GM19463 (cell line): ENCODE results near the gene PRX.
"Not testable (repeated sequence)": the region's sequence is repeated elsewhere in the genome, so short reads cannot be mapped to it uniquely, and the experiment has no call there.

Experiments used
- ATAC-seq: cut with Tn5 transposase; IDR thresholded peaks from one replicate; pipeline ENCODE4 v1.9.1; 2021; ENCODE audit warnings: mild to moderate bottlenecking, moderate library complexity; ENCODE audit not compliant: unreplicated experiment

The PRX gene

GRCh38 chr19:40433391-40434216 lies 20.4 kb upstream of the PRX start:
- ATAC-seq, result peak; percentile 63

- ATAC-seq, result not testable (repeated sequence)
These were observed 19.6 kb upstream of the PRX start for GRCh38 chr19:40432760-40433159.

- no peak for ATAC-seq
These were observed 18.5 kb upstream of the PRX start for GRCh38 chr19:40431698-40432097.

- not testable (repeated sequence) for ATAC-seq
These were observed 17.1 kb upstream of the PRX start for GRCh38 chr19:40430242-40430641.

- ATAC-seq, result not testable (repeated sequence)
These were observed 15.0 kb upstream of the PRX start for GRCh38 chr19:40428197-40428596.

- peak; percentile 77 for ATAC-seq
These were observed 12.5 kb upstream of the PRX start, which contains the start of gene SERTAD1 for GRCh38 chr19:40425450-40426287. TSS of gene SERTAD1 (minus strand) at chr19:40425992. CDS start at chr19:40423546, 2,446 bp downstream.

- ATAC-seq, result no peak
These were observed 11.7 kb upstream of the PRX start for GRCh38 chr19:40424637-40425449.

- no peak for ATAC-seq
These were observed 10.8 kb upstream of the PRX start for GRCh38 chr19:40423938-40424337.

GRCh38 chr19:40422748-40423566 lies 9.8 kb upstream of the PRX start:
- ATAC-seq, result no peak

GRCh38 chr19:40421993-40422747 lies 9.0 kb upstream of the PRX start:
- no peak for ATAC-seq

GRCh38 chr19:40420766-40421765 lies 7.9 kb upstream of the PRX start:
- peak; percentile 38 for ATAC-seq

GRCh38 chr19:40420451-40420765 lies 7.2 kb upstream of the PRX start:
- no peak for ATAC-seq

GRCh38 chr19:40419780-40420179 lies 6.6 kb upstream of the PRX start:
- no peak for ATAC-seq

GRCh38 chr19:40419066-40419612 lies 6.0 kb upstream of the PRX start:
- ATAC-seq, result no peak

GRCh38 chr19:40418040-40418439 lies 4.9 kb upstream of the PRX start:
- no peak for ATAC-seq

- no peak for ATAC-seq
These were observed 4.4 kb upstream of the PRX start for GRCh38 chr19:40417643-40417981.

GRCh38 chr19:40416918-40417642 lies 3.9 kb upstream of the PRX start:
- no peak for ATAC-seq

- no peak for ATAC-seq
These were observed 2.6 kb upstream of the PRX start for GRCh38 chr19:40415768-40416167.
